ENCODE measurements around the gene PSPC1.

PSPC1 gene

GRCh38 chr13:19670147-19670546 lies 112.6 kb downstream of the PSPC1 start:
- DNase-seq: no peak

DNA sequence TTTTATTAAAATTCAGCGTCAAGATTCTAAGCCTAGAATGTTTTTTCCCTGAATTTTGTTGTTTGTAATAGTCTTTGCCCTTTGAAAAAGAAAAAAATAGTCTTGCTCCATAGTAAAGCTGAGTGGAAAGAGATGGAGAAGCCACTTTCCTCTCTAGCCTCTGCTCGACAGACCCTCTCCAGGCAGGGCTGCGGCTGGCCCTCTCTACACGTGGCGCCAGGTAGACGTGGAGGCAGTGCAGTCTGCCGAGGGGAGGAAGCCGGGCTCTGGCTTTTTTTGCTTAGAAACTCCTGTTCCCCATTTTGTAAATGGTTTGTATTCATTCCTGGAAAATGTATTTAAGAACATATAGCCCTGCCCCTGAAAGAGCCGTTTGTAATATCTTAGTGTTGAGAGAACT lies 114.0 kb downstream of the PSPC1 start:
- DNase-seq: no peak

- DNase-seq: no peak
Measured at GRCh38 chr13:19665427-19665859, 117.3 kb downstream of the PSPC1 start.

GRCh38 chr13:19664481-19665230 lies 118.1 kb downstream of the PSPC1 start:
- no peak for DNase-seq

DNA sequence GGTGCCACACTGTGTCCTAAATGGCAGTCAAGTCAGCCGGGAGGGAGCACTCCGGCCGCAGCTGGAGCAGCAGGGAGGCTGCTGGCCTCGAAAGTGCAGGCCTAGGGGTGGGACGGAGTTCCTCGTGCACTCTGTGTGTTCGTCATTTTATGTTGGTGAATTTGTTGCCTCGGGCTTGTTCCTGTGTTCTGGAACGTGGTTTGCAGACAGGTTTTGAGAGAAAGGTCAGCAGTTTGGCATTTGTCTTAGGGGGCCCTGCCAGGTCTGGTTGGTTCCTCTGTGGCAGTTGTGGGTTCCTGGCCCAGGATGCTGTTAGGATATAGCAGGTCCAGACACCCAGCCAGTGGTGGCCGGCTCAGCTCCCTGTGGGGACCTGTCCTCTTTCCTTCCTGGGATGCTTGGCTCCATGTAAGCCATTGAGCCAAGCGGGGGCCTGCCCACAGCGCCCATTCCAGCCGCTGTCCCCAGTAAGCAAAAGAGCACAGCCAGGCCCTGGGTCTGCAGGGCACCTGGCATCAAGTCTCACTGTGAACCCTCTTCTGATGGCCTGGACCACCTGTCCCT lies 119.2 kb downstream of the PSPC1 start:
- no peak for DNase-seq

DNA sequence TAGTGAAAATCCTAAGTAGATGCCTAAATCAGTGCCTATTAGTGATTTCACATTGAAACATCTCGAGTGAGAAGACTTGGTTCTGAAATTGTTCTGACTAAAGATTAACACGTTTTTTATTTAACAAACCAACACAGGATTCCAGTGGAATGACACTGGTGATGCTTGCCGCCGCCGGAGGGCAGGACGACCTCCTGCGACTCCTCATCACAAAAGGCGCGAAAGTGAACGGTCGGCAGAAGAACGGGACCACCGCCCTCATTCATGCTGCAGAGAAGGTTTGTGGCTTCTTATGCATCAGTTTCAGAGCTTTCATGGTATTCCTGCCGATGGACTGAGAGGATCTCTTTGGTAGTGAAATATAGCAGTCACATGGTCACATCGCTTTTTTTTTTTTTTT lies 121.2 kb downstream of the PSPC1 start:
- DNase-seq: no peak

- DNase-seq: no peak
Measured at GRCh38 chr13:19661126-19661525, 121.6 kb downstream of the PSPC1 start.

- DNase-seq: no peak
Measured at GRCh38 chr13:19658831-19659230, 123.9 kb downstream of the PSPC1 start.

GRCh38 chr13:19657872-19658591 lies 124.7 kb downstream of the PSPC1 start:
- DNase-seq: no peak
